Neural progenitor cell (in vitro differentiated cells): ENCODE measurements around the gene SLFNL1. TPM values are rescaled to one million over a fixed set of nuclear protein-coding genes. Genes with fewer than 3 reads are reported as not detected.

ENCODE experiments used
- total RNA-seq: library from RNA; depleted of rRNA; stranded (reverse); fragments of >200 nt; gene quantifications from 2 replicates; pipeline ENCODE4 v1.2.3, GENCODE V29; 2015; ENCODE audit warnings: low replicate concordance

Gene SLFNL1
- total RNA-seq, 1 donor from 2014 or later = not detected

Other genes with a start within 250 kb of the SLFNL1 start
- gene KCNQ4, start 237.9 kb downstream of the SLFNL1 start, total RNA-seq = 0.87 TPM in 1 of 2 replicates, not detected in the other
- gene CITED4, start 159.4 kb downstream of the SLFNL1 start, total RNA-seq = 0.77 and 12.8 TPM in 2 replicates
- gene CTPS1, start 42.0 kb downstream of the SLFNL1 start, total RNA-seq = 73.8 and 77.6 TPM in 2 replicates
- gene SCMH1, start 220.6 kb upstream of the SLFNL1 start, total RNA-seq = 16.1 and 39.9 TPM in 2 replicates